ENCODE measurements around the gene ZNF786.

- TF ChIP-seq POLR2A (IDR thresholded peaks at IDR 0.05) (no peak), CTCF (IDR thresholded peaks at IDR 0.05) (no peak)
These were observed 66.9 kb downstream of the ZNF786 start for GRCh38 chr7:149023662-149024061.

All from prostate gland (tissue), 2 donors.